HG03520 (cell line): ENCODE results near the gene MAG.

Source experiments
- ATAC-seq: cut with Tn5 transposase; IDR thresholded peaks from one replicate; pipeline ENCODE4 v1.9.1; 2021; ENCODE audit warnings: mild to moderate bottlenecking, moderate library complexity; ENCODE audit not compliant: unreplicated experiment

MAG gene

DNA sequence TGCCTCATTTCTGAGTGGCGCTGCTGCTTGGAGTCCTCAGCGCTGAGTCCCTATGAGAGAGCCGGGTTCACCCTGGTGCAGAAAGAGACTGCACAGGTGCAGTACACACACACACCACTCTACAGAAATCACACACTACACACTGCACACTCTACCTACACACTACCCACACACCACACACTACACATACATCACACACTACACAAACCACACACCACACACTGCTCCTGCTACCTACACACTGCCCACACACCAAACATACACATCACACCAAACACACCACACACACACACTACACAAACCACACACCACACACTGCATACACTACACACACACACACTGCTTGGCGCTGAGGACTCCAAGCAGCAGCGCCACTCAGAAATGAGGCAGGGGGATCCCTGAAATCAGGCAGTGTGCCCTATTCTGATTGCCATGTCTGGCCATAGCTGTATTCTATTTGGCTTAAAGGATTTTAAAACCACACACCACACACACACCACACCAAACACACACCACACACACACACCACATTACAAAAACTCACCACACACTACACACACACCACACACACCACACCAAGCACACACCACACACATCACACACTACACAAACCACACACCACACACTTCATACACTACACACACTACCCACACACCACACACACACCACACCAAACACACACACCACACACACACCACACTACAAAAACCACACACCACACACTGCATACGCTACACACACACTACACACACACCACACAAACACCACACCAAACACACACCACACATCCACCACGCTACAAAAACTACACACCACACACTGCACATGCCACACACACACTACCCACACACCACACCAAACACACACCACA, 4.9 kb downstream of the MAG start:
- ATAC-seq: no peak

- no peak for ATAC-seq
Observed at GRCh38 chr19:35297515-35297848, 5.5 kb downstream of the MAG start.

- ATAC-seq: no peak
Observed at GRCh38 chr19:35297922-35298321, 6.0 kb downstream of the MAG start.

- no peak for ATAC-seq
Observed at GRCh38 chr19:35298561-35298972, 6.6 kb downstream of the MAG start.

GRCh38 chr19:35299523-35300338, 7.8 kb downstream of the MAG start:
- no peak for ATAC-seq

- ATAC-seq: no peak
Observed at GRCh38 chr19:35300339-35300649, 8.3 kb downstream of the MAG start.

GRCh38 chr19:35301961-35302360, 10.0 kb downstream of the MAG start:
- no peak for ATAC-seq

DNA sequence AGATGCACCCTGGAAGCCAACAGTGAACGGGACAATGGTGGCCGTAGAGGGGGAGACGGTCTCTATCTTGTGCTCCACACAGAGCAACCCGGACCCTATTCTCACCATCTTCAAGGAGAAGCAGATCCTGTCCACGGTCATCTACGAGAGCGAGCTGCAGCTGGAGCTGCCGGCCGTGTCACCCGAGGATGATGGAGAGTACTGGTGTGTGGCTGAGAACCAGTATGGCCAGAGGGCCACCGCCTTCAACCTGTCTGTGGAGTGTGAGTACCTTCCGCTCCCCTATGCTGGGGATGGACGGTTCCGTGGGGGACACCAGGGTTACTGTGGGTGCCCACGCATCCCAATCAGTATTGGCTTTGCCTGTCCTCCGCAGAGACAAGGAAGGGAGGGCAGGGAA, 10.5 kb downstream of the MAG start:
- ATAC-seq: no peak

- no peak for ATAC-seq
Observed at GRCh38 chr19:35303357-35303915, 11.5 kb downstream of the MAG start.

DNA sequence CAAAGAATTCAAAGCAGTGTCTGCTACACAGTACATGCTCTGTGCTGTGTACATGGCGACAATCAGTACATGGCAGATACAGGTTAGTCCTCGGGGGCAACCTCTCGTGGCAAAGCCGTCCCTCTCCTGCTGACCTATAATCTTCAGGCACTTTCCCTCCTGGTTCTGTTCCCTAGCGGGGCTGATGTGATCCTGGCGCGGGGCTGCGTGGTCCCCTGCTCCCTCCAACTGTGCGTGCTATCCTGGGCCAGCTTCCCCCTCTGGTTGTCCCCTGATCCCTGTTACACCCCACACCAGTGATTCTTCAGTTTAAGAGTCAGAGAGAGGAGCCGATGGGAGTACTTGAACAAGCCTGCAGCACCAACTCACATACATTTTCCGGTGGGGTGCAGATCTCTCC, 12.1 kb downstream of the MAG start:
- no peak for ATAC-seq

GRCh38 chr19:35305181-35305580, 13.2 kb downstream of the MAG start:
- ATAC-seq: no peak

- ATAC-seq: no peak
Observed at GRCh38 chr19:35306473-35307246, 14.7 kb downstream of the MAG start.

DNA sequence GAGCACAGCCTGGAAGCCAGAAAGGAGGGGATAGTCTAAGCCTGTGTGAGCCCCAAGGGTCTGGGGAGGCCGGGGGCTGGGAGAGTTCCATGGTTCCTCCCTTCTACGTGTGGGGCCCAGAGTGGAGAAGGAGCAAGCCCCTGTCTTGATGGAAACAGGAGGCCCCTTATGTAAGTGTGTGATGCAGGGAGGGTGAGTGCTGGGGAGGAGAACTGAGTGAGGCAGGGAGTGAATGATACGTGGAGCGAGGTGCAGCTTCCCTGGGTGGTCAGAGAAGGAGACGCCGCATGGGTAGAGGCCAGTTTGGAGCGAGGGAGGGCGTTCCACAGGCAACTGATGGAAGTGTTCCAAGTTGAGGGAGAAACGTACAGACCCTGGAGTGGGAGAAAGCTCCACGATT, 16.0 kb downstream of the MAG start:
- ATAC-seq: no peak

- ATAC-seq: no peak
Observed at GRCh38 chr19:35308910-35309309, 16.9 kb downstream of the MAG start.

GRCh38 chr19:35309481-35310279, 17.7 kb downstream of the MAG start:
- ATAC-seq: no peak

DNA sequence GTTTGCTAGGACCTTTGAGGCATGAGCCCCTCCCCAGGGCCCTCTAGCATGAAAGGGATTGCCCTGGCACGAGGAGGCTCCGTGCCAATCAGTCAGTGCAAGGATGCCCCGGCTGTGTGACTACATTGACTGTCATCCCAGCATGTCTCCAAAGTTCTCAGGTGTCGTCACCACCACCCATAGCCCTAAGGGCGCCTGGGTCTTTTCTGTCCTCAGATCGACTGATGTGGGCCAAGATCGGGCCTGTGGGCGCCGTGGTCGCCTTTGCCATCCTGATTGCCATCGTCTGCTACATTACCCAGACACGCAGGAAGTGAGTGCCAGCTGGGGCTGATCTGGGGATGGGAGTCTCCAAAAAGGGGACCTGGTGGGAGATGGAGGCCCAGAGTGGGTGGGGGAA, 18.4 kb downstream of the MAG start:
- no peak for ATAC-seq

- ATAC-seq: no peak
Observed at GRCh38 chr19:35310811-35311465, 19.0 kb downstream of the MAG start.

DNA sequence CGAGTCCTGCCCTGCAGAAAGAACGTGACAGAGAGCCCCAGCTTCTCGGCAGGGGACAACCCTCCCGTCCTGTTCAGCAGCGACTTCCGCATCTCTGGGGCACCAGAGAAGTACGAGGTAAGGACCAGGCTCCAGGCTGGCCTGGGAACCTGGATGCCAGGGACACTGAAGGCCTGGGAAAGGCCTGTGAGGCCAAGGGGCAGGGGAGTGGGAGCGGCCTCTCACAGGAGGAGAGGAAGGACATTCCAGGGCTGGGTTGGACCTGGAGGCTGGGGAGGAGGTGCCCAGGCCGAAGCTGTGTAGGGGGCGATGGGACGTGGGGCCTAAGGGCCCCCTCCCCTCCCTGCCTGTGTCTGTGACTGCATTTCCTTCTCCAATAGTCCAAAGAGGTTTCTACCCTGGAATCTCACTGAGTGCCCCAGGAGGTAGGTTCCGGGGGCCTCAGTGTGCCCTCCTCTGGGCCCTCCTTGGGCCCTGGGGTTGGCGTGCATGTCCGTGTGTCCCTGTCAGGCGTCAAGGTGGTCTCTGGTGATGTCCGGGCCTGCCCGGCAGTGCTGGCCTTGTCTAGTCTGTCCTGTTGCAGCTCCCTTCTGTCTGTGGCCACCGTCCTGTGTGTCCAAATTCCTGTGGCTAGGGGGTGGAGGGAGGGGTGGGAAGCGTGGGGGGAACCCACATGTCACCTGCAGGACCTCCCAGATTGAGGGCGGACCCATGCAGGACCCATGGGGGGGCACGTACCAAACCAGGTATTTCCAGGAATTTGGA, 20.1 kb downstream of the MAG start:
- ATAC-seq: no peak

GRCh38 chr19:35313587-35313986, 21.6 kb downstream of the MAG start:
- no peak for ATAC-seq
